NCI-H774 (cell line): ENCODE data around the gene EPS15.

Source experiments
- DNase-seq: peaks from one replicate; lab custom pipeline; 2025; lab: John Stamatoyannopoulos, UW

EPS15 gene

DNA sequence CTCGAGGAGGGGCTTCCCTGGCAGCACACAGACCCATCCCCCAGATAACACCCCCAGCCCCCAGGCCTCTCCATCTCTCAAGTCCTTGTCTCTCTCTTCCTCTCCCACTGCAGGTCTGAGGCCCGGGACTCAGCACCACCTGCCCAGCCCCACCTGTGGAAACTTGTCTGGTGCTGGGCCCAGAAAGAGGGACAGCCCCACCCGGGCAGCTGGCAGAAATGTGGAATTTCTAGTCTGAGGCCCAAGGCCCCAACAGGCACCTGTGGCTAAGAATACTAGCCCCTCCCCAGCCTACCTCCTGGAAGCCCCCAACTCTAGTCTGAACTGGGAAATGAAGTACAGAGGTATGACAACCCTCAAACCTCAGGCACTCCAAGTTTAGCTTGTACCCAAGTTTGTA is 204.1 kb downstream of the EPS15 start:
- DNase-seq = no peak

DNA sequence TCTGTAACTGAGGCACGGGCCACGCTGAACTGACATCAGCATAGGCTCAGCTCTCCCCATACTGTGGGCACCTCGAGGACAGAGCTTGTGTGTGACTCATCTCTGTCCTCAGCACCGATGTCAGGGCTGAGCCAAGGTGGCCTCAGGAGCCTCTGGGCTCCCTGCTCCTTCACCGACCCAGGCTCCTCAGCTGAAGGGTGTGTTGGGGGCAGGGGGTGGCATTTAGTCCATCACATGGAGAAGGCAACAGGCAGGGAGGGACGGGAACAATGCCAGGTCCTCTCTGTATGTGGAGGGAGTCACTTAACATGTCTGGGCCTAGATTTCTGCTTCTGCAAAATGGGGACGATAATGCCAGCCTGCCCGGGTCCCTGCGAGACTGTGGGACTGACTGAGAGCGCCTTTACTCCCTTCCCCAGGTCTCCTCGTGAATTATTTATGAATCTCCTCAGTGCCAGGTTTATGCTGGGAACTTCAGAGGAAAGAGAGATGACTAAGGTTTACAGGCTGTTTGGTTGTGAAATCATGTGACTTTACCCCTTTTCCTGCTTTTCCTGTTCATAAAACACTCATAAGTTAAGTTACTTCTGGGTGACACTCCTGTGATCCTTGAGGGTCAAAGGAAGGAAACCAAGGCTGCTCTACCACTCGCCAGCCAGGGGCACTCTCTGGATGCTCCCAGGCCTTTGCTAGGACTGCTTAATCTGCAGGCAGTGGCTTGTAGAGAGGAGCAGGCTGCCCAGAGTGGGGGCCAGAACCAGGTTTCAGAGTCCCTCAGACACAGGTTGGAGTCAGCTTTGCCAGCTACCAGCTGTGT is 204.9 kb downstream of the EPS15 start:
- no peak for DNase-seq

DNA sequence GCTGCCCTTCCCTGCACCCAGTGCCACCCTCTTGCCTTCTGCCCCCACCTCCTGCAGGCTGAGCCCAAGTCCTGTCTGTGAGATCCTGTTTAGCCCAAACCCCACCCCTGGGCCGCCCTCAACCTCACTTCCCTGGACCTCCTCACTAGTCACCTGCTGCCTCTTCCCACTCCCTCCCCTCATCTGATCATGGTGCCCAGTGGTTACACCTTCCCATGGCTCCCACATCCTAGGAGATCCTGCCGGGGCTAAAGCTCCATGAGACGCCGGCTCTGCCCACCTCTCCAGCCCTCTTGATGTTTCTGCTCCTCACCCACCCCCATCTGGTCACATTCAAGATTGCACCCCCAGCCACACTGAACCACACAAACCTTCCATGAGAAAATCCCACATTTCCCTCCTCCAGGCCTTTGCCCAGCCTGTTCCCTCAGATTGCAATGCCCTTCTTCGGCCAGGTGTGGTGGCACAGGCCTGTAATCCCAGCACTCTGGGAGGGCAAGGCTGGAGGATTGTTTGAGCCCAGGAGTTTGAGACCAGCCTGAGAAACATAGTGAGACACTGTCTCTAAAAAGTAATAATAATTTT is 205.7 kb downstream of the EPS15 start:
- DNase-seq = no peak

DNA sequence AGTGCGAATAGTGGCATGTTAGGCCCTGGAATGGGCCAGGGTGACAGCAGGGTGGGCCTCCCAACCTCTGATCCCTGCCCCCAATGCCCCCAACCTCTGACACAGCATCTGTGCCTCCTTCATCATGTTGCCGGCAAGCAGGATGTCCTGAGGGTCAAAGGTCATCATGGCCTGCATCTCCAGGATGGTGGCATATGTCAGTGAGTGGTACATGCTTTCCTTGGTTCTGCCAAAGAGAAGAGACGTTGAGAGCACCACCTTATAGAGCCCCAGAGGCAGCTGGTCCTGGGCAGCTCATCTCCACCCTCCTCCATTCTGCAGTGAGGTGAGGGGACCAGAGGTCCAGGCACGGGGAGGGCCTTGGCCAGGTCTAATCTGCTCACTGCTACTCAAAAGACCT is 206.3 kb downstream of the EPS15 start:
- DNase-seq = no peak

DNA sequence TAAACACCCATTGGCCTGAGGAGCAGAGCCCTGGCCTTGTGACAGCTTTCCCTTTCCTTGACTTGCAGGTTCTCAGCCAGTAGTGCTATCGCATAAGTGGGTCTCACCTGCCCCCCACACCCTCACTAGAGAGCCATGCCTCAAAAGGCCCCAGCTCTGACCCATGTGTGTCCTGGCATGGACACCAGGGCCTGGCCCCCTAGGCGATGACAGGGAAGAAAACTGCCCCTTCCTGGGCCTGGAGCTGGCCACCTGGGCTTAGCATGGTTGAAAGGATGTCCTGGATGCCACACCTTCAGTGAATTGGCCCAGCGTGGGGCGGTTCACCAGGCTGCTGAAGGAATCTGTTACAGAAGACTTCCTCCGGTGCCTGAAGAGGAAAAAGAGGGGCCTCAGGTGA is 207.2 kb downstream of the EPS15 start:
- no peak for DNase-seq

DNA sequence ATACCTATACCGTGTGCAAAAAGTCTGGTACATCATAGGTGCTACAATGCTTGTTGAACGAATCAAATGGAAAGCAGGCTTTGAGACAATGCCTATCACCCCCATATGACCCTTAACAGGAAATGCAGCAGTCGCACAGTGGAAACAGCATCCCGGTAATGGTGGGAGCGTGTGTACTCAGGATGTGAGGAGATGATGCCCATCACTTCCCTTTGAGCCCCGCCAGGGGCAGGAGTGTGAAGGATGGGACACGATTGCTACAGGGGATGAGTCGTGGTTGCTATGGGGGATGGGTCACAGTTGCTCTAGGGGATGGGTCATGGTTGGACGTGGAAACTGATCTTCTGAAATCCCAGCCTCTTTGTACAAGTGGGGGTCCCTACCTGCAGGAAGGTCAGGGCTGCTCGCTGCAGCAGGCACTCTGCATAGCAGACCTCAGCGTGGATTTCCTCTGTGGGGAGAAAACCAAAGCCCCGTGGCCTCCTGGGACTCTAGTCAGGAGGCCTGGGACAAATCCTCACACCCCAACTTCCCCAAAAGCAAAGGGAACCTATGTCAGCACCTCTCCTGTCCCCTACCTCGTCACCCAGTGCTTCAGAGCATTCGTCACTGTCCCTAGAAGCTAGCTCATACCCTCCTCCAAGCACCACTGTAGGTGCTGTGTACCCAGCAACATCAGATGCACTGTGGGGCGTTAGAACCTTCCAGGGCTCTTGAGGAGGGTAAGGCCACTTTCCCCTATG is 208.0 kb downstream of the EPS15 start:
- DNase-seq = no peak

DNA sequence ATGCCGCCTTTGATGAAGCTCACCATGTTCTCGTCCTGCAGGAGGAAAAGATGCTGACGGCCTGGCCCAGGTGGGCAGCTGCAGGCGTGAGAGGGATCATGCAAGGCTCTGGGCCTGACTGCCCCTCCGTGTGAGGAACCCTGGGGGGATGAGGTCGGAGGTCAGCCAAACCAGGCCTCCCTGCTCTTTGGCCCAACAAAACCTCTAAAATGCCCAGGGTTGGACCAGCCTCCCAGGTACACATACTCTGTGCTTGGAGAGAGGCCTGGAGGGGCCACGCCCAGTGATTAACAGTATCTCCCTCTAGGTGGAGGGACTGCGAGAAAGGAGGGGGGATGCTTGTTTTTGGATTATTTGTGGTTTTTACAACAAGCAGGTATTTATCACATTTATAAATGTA is 209.8 kb downstream of the EPS15 start:
- DNase-seq = no peak

DNA sequence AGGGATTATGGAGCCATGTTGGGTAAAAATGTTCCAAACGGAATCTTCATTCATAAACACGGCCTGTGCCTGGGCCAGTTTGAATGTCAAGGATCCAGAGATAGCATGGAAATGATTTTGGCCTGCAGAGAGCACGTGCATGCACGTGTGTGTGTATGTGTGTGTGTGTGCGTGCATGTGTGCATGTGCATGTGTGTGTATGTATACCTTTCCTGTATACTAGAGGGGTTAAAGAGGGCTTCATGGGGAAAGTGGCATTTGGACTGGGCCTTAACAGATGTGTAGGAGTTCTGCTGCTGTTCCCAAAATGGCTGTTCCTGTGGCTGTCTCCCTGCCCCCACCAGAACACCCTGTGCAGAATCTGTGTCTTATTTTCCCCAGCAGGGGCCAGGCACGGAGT is 210.4 kb downstream of the EPS15 start:
- DNase-seq = no peak

DNA sequence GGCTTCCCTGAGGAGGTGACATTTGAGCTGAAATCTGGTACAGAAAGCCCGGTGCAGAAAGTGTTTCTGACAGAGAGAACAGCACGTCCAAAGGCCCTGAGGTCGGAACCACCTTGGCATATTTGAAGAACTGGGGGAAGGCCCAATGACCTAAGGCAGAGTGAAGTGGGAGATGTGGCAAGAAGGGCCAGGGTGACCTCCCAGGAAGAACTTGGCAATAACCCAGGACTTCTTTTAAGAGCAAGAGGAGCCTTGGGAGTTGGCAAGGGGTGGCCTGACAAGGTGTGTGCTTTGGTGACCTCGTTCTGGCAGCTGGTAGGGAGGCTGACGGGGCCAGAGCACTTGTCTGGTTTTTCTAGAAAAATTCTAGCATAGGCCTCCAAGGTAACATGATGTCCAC is 212.1 kb downstream of the EPS15 start:
- DNase-seq = no peak

DNA sequence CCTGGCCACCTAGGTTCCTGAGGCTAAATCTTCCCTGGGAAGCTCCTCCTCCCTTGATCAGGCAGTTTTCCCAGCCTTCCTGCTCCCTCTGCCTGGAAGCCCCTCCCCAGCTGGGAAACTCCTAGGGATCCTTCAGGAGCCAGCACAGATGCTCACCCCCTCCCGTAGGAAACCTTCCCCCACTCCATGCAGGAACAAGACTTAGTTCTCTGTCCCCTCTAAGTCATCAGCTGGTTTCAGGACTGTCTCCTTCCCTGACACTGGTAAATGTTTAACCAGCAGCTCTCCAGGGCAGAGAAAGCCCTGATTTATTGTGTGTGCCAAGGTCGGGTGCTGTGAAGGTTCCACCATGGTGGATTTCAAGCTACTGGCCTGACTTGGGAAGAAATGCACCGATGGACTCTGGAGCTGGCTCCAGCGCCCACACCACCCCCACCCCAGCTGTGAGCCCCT is 213.7 kb downstream of the EPS15 start:
- no peak for DNase-seq

DNA sequence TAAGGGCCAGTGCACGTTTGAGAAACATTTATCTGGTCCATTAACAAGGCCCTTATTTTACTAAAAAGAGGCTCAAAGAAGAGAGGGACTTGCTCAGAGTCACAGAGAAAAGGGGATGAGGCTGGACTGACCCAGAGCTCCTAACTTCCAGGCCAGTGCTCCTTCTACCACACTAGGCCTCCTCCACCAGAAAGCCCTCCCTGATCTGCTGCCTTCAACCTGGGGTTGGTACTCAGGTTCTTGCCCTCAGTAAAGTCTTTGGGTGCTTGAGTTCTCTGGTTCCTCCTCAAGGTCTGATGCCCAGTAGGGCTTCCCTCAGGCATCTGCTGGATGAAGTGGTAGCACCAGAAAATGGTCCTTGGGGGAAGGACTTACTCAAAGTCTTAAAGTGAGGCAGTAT is 214.7 kb downstream of the EPS15 start:
- no peak for DNase-seq
